WI38 (cell line): ENCODE data around the gene PLEKHH1.
A peak's percentile ranks its signal among the peaks of the same experiment; 100 is the strongest.

ENCODE experiments used
- H3K4me3 ChIP-seq: 2 replicates; pipeline ENCODE4 v1.5.1; 2011; ENCODE audit warnings: low read depth, mild to moderate bottlenecking, control low read depth, low read length
- TF ChIP-seq, protein P1 (sequence below): IDR thresholded peaks from 2 replicates; pipeline ENCODE4 v1.5.1; 2012; ENCODE audit warnings: low read depth, mild to moderate bottlenecking, control low read depth, low read length

Gene PLEKHH1

DNA sequence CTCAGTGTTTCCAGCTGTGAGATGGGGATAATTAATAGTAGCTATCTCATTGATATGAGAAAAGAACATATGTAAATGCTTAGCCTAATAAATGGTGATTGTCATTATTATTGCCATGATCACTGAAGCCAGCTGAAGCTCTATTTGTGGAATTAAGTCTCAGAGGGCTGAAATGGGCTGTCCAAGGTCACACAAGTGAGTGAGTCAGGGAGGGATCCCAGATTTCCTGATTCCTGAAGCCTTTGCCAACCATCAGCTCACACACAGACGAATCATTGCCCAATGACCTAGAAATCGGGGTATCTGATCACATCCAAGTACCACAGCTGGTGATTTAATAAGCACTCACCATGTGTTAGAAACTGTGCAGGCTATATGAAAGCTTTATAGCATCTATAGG lies 23.0 kb upstream of the PLEKHH1 start:
- TF ChIP-seq, protein P1, sequence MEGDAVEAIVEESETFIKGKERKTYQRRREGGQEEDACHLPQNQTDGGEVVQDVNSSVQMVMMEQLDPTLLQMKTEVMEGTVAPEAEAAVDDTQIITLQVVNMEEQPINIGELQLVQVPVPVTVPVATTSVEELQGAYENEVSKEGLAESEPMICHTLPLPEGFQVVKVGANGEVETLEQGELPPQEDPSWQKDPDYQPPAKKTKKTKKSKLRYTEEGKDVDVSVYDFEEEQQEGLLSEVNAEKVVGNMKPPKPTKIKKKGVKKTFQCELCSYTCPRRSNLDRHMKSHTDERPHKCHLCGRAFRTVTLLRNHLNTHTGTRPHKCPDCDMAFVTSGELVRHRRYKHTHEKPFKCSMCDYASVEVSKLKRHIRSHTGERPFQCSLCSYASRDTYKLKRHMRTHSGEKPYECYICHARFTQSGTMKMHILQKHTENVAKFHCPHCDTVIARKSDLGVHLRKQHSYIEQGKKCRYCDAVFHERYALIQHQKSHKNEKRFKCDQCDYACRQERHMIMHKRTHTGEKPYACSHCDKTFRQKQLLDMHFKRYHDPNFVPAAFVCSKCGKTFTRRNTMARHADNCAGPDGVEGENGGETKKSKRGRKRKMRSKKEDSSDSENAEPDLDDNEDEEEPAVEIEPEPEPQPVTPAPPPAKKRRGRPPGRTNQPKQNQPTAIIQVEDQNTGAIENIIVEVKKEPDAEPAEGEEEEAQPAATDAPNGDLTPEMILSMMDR: no peak
- H3K4me3 ChIP-seq: no peak overlapping the region

DNA sequence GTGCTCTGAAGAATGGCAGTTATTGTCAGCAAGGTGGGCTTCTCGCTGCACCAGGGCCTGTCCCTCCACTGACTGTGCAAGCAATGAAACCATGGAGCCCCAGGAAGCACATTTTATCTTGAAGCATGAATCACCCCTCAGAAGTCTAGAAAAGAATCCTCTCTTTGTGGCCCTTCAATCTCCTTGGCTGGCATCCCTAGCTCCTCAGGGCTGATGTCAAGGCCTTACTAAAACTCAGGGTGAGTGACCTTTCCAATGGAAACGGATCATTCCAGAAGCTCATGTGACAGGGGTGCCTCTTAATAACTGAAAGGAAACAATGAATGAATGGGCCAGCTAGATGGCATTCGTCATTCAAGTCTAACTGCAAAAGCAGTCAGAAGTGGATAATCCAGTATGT lies 22.3 kb upstream of the PLEKHH1 start:
- no peak overlapping the region for H3K4me3 ChIP-seq
- TF ChIP-seq, protein P1: no peak

DNA sequence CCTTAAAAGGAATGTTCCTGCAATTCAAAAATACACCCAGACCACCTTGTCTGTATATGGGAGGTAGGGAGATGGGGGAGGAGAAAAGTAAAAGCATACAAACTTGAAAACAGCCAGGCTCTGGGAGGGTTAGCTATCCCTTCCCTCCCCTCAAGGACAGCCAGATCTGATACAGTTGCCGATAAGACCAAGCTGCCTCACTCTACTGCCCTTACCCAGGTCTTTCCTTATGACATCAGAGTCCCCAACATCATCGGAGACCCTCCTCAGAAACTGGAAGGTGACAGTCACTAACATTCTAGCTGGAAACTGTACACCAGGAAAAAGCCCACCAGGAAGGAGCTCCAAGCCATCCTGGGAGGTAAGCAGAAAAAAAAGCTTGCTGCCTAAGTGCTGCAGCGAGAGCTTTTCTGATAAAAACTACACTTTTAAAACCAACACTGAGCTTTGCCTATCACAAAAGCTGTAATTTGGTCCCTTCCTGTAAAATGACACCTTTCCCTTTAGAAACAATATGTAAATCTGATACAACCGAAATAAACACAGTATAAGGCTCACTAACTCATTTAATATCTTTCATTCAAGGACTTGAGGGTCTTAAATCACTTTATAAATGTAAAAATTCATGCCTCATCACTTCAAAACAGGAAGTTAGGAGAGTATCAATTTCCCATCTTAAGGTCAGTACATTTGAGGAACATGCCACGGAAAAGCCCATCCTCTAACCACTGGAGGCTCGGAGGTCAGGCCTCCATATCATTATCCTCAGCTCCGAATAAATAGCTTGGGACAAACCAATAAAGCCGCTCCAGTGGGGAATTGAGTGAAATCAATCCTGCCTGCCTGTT lies 20.4 kb upstream of the PLEKHH1 start:
- TF ChIP-seq, protein P1: no peak
- no peak overlapping the region for H3K4me3 ChIP-seq

DNA sequence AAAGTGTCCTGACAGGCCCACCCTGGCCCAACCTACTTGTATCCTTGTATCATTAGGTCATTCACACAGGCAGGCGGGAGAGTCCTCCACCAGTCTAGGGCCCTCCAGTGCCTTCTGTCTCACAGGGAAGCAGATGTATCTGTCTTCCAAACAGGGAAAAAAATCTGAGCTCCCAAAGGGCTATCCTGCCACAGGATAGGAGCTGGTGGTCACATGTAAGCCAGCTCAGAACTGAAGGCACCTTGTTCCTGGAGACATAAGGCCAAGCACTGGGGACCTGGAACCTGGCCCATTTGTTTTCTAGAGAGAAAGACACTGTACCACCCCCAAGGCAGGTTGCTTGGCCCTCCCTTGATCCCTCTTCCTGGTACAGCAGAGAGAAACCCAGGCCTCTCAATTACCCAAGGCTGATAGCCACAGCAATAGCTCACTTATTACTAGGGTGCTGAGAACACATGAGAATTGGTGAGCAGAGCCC lies 19.4 kb upstream of the PLEKHH1 start:
- no peak overlapping the region for H3K4me3 ChIP-seq
- TF ChIP-seq, protein P1: no peak

DNA sequence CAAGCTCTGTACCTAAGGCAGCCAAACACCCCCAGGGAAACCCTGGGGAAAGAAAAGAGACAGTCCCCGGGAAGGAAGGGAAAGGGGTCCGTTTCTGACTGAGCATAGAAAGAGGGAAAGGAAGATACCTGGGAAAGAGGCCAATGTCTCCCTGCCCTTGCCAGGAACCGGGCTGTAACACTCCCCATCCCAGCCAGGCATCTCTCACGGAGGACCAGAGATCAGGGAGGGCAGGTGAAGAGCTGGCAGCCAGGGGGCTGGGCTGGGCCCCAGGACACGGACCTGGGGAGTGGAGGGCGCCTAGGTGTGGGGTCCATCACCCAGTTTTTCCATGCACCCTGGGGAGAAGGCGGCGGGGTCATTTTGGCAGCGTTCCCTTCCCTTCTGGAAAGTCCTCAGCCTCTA lies 18.9 kb upstream of the PLEKHH1 start:
- TF ChIP-seq, protein P1: no peak
- peak overlapping the region; percentile 68 for H3K4me3 ChIP-seq

DNA sequence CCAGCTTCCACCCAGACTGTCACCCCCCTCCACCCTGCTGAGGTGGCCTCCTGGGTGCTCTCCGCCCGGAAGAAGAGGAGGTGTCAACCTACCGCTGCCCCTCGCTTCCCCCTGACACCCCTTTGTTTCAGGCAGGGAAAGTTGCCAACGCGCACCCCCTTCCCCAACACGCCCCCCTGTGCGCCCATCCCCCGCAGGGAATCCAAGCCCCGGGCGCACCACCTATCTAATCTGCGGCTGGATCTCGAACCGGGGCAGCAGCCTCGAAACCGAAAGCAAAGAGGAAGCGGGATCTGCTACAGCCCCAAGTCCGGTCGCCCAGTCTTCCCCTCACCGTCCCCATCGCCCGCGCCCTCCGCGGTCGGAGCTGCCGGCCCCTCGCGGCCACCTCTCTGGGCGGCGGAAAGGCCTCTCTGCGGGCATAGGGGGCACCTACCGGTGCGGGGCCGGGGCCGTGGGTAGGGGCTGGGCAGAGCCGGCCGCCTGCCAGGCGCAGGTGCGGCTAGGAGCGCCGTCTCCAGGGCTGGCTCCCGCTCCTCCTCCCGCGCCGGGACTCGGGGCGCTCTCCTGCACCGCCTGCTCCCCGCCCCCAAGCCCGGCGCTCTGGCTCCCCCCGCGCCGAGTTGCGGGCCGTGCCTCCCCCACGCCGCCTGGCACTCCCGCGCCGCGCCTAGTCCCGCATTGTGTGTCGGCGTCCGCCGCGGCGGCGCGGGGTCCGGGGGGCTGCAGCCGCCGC lies 18.3 kb upstream of the PLEKHH1 start:
- peak overlapping the region; percentile 68 for H3K4me3 ChIP-seq
- TF ChIP-seq, protein P1: no peak
